IPS-18a (cell line): ENCODE results near the gene CDK7.
"Not testable (repeated sequence)": the region's sequence is repeated elsewhere in the genome, so short reads cannot be mapped to it uniquely, and the experiment has no call there.

ENCODE experiments used
- H3K27ac ChIP-seq: one replicate; pipeline ENCODE4 v1.5.1; 2013; ENCODE audit warnings: low read length
- H3K27me3 ChIP-seq: one replicate; pipeline ENCODE4 v1.6.1; 2013; ENCODE audit warnings: mild to moderate bottlenecking, low read length; ENCODE audit not compliant: control insufficient read depth, insufficient read depth
- H3K36me3 ChIP-seq: one replicate; pipeline ENCODE4 v1.6.1; 2013; ENCODE audit warnings: low read depth, low read length; ENCODE audit not compliant: control insufficient read depth
- H3K4me1 ChIP-seq: one replicate; pipeline ENCODE4 v1.6.1; 2013; ENCODE audit warnings: low read depth, low read length; ENCODE audit not compliant: control insufficient read depth
- H3K4me3 ChIP-seq: one replicate; pipeline ENCODE4 v1.5.1; 2013; ENCODE audit warnings: low read length
- H3K9ac ChIP-seq: one replicate; pipeline ENCODE4 v1.6.1; 2013; ENCODE audit warnings: mild to moderate bottlenecking, low read length, moderate library complexity
- H3K9me3 ChIP-seq: one replicate; pipeline ENCODE4 v1.6.1; 2013; ENCODE audit warnings: low read depth, low read length; ENCODE audit not compliant: control insufficient read depth

CDK7 gene

DNA sequence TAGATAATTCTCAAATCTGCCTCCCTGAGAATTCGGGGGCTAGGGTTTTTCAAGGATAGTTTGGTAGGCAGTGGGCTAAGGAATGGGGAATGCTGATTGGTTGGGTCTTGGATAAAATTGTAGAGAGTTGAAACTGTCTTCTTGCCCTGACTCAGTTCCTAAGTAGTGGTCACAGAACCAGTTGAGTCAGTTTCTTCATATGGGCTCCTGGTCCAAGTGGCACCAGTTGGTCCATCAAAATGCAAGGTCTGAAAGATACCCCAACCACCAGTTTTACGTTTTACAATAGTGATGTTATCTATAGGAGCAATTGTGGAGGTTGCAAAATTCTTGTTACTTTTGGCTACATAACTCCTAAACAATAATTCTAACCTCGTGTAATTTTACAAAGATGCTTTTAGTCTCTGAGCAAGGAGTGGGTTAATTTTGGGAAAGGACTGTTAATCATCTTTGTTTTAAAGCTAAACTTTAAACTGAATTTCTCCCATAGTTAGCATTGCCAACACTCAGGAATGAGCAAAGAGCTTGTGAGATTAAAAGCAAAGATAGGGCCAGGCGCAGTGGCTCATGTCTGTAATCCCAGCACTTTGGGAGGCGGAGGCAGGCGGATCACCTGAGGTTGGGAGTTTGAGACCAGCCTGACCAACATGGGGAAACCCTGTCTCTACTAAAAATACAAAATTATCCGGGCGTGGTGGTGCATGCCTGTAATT, 7.7 kb downstream of the CDK7 start:
- Histone ChIP-seq H3K9me3 (no peaks in the 10 kb centered on the region), H3K27ac (no peak overlapping the region), H3K4me3 (no peak overlapping the region), H3K4me1 (no peaks in the 10 kb centered on the region), H3K27me3 (no peaks in the 10 kb centered on the region), H3K9ac (no peak overlapping the region), H3K36me3 (peaks cover 13% of the 10 kb centered on the region)

DNA sequence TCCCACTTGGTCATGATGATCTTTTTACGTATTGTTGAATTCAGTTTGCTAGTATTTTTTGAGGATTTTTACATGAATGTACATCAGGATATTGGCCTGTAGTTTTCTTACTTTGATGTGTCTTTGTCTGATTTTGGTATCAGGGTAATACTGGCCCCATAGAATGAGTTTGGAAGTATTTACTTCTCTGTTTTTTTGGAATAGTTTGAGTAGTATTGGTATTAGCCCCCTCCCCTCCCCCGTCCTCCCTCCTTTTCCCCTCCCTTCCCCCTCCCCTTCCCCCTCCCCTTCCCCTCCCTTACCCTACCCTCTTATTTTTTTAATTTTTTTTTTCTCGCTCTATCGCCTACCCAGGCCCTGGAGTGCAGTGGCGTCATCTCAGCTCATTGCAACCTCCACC, 10.3 kb downstream of the CDK7 start:
- peaks cover 3% of the 10 kb centered on the region for H3K36me3 ChIP-seq
- H3K4me3 ChIP-seq: no peak overlapping the region
- no peaks in the 10 kb centered on the region for H3K9me3 ChIP-seq

DNA sequence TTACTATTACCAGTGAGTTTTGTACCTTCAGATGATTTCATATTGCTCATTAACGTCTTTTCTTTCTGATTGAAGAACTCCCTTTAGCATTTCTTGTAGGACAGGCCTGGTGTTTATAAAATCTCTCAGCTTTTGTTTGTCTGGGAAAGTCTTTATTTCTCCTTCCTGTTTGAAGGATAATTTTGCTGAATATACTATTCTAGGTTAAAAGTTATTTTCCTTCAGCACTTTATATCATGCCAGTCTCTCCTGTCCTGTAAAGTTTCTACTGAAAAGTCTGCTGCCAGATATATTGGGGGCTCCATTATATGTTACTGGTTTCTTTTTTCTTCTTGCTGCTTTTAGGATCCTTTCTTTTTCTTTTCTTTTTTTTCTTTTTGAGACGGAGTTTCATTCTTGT, 13.3 kb downstream of the CDK7 start:
- no peaks in the 10 kb centered on the region for H3K9me3 ChIP-seq
- H3K27me3 ChIP-seq: no peaks in the 10 kb centered on the region
- no peak overlapping the region for H3K4me3 ChIP-seq
- H3K36me3 ChIP-seq: no peaks in the 10 kb centered on the region
- H3K27ac ChIP-seq: no peak overlapping the region
- no peak overlapping the region for H3K9ac ChIP-seq
- no peaks in the 10 kb centered on the region for H3K4me1 ChIP-seq

More for the DNA sequence above, 10.3 kb downstream of the CDK7 start:
- Histone ChIP-seq H3K27me3 (no peaks in the 10 kb centered on the region), H3K27ac (no peak overlapping the region), H3K9ac (no peak overlapping the region), H3K4me1 (no peaks in the 10 kb centered on the region)

DNA sequence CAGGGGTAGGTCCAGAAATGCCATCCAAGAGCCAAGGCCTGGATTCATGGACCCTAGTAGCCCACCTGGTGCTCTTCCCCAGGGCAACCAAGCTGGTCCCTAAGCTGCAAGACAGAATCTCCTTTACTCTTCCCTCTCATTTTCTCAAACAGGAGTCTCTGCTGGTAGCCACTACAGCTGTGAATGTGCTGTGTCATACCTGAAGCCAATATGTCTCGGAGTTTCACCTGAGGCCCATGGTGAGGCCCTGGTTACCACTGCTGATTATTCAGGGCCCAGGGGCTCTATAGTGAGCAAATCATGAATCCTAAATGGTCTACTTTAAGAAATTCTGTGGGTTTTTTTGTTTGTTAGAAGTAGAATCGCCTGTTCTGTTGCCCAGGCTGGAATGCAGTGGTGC, 15.9 kb downstream of the CDK7 start:
- Histone ChIP-seq H3K36me3 (no peaks in the 10 kb centered on the region), H3K4me3 (no peak overlapping the region), H3K9ac (no peak overlapping the region), H3K27ac (no peak overlapping the region), H3K9me3 (no peaks in the 10 kb centered on the region), H3K4me1 (no peaks in the 10 kb centered on the region), H3K27me3 (no peaks in the 10 kb centered on the region)

DNA sequence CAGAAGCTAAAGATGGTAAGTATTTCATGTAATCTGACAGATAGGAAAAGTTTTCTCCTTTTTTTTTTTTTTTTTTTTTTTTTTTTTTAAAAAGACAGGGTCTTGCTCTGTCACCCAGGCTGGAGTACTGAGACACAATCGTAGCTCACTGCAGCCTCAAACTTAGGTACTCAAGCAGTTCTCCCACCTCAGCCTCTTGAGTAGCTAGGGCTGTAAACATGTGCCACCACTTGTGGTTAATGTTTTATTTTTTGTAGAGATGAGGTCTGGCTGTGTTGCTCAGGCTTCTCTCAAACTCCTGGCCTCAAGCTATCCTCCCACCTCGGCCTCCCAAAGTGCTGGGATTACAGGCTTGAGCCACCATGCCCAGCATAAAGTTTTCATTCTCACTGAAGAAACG, 17.8 kb downstream of the CDK7 start:
- H3K4me3 ChIP-seq: no peak overlapping the region
- no peaks in the 10 kb centered on the region for H3K4me1 ChIP-seq
- no peaks in the 10 kb centered on the region for H3K27me3 ChIP-seq
- H3K9ac ChIP-seq: no peak overlapping the region
- H3K27ac ChIP-seq: no peak overlapping the region
- H3K36me3 ChIP-seq: peaks cover 7% of the 10 kb centered on the region
- H3K9me3 ChIP-seq: no peaks in the 10 kb centered on the region

DNA sequence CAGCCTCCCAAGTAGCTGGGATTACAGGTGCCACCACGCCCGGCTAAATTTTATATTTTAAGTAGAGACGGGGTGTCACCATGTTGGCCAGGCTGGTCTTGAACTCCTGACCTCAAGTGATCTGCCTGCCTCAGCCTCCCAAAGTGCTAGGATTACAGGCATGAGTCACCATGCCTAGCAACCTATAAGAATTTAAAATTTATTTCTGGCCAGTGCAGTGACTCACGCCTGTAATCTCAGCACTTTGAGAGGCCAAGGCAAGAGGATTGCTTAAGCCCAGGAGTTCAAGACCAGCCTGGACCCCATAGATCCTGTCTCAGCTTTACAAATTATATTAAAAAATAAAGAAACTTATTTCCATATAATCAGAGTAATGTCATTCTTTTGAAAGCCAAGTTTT, 21.3 kb downstream of the CDK7 start:
- H3K4me1 ChIP-seq, H3K9me3 ChIP-seq, H3K4me3 ChIP-seq, H3K27me3 ChIP-seq, H3K9ac ChIP-seq, H3K27ac ChIP-seq: not testable (repeated sequence)
- H3K36me3 ChIP-seq: peaks cover 35% of the 10 kb centered on the region

DNA sequence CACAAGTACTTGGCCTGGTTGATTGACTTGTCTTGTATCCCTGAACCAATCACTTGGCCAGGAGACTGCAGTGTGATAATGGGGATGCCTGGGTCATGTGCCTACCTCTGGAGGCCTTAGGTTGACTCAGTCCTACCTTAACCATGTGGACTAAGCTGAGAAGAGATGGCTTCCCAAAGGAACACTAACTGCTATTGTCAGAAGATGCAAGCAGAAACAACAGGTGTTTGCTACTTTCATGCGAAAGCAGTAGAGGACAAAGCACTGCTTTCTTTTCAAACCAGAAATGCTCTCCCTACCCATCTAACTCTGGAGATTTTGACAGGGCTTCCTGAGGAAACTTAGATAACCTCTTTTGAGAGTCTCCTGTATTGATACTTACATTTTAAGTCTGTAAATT, 22.9 kb downstream of the CDK7 start:
- Histone ChIP-seq H3K36me3 (peaks cover 41% of the 10 kb centered on the region), H3K4me1 (no peaks in the 10 kb centered on the region)

DNA sequence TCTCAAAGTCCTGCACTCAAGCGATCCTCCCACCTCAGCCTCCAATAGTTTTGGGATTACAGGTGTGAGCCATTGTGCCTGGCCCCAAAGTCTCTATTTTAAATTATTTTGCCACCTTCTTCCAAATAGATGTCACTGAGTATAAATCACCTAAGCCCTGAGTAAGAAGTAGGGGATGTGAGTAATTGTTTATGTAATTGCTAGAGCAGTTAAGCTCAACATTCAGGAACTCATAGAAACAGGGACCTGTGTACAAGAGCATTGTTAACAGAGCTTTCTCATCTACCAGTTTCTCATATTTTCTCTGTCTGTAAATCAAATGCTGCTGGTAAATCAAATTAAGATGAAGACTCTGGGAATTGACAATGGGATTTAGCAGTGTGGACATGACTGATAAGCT, 26.3 kb downstream of the CDK7 start:
- no peaks in the 10 kb centered on the region for H3K27me3 ChIP-seq
- H3K4me3 ChIP-seq: no peak overlapping the region
- H3K27ac ChIP-seq: no peak overlapping the region
- peaks cover 60% of the 10 kb centered on the region for H3K36me3 ChIP-seq
- no peak overlapping the region for H3K9ac ChIP-seq
- H3K4me1 ChIP-seq: no peaks in the 10 kb centered on the region
- no peaks in the 10 kb centered on the region for H3K9me3 ChIP-seq

More for the DNA sequence above, 22.9 kb downstream of the CDK7 start:
- Histone ChIP-seq H3K27me3 (no peaks in the 10 kb centered on the region), H3K9me3 (no peaks in the 10 kb centered on the region), H3K9ac (no peak overlapping the region), H3K27ac (no peak overlapping the region), H3K4me3 (no peak overlapping the region)

DNA sequence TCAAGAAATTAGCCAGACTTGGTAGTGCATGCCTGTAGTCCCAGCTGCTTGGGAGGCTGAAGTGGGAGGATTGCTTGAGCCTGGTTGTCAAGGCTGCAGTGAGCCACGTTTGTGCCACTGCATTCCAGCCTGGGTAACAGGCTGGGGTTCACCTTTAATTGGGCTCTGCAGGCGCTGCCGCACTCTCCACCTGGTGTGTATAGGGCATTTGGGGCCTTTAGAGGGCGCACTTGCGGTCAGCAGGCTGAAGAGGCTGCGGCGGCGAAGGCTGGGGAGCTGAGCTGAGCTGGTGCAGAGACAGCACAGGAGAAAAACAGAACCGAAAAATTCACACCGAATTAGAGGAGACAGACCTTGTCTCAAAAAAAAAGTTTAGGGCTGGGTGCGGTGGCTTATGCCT, 31.2 kb downstream of the CDK7 start:
- Histone ChIP-seq H3K36me3 (peaks cover 48% of the 10 kb centered on the region), H3K4me1 (no peaks in the 10 kb centered on the region)

DNA sequence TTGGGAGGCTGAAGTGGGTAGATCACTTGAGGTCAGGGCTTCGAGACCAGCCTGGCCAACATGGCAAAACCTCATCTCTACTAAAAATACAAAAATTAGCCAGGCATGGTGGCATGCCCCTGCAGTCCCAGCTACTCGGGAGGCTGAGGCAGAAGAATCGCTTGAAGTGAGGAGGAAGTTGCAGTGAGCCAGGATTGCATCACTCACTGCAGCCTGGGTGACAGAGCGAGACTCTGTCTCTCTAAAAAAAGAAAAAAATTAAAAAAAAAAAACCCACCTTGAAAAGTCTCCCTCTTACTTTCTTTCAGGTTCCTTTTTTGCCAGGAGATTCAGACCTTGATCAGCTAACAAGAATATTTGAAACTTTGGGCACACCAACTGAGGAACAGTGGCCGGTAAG, 34.2 kb downstream of the CDK7 start:
- Histone ChIP-seq H3K27ac (no peak overlapping the region), H3K9me3 (no peaks in the 10 kb centered on the region), H3K4me1 (no peaks in the 10 kb centered on the region), H3K36me3 (peaks cover 43% of the 10 kb centered on the region), H3K9ac (no peak overlapping the region), H3K27me3 (no peaks in the 10 kb centered on the region), H3K4me3 (no peak overlapping the region)

More for the DNA sequence above, 31.2 kb downstream of the CDK7 start:
- Histone ChIP-seq H3K9ac (no peak overlapping the region), H3K27me3 (no peaks in the 10 kb centered on the region), H3K9me3 (no peaks in the 10 kb centered on the region), H3K4me3 (no peak overlapping the region), H3K27ac (no peak overlapping the region)

DNA sequence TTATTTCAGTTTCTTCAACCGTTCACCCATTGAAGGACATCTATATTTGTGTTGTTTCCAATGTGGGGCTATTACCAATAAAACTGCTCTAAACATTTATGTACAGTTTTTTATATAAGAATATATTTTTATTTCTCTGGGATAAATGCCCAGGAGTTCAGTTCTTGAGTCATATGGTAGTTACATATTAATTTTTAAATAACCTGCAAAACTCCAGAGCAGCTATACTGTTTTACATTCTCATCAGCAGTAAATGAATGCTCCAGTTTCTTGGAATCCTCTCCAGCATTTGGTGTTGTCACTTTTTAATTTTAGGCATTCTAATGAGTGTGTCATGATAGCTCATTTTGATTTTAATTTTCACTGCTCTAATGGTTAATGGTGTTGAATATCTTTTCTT, 36.2 kb downstream of the CDK7 start:
- no peaks in the 10 kb centered on the region for H3K9me3 ChIP-seq
- H3K27ac ChIP-seq: no peak overlapping the region
- H3K9ac ChIP-seq: no peak overlapping the region
- H3K4me3 ChIP-seq: no peak overlapping the region
- peaks cover 41% of the 10 kb centered on the region for H3K36me3 ChIP-seq
- H3K4me1 ChIP-seq: no peaks in the 10 kb centered on the region
- H3K27me3 ChIP-seq: no peaks in the 10 kb centered on the region

DNA sequence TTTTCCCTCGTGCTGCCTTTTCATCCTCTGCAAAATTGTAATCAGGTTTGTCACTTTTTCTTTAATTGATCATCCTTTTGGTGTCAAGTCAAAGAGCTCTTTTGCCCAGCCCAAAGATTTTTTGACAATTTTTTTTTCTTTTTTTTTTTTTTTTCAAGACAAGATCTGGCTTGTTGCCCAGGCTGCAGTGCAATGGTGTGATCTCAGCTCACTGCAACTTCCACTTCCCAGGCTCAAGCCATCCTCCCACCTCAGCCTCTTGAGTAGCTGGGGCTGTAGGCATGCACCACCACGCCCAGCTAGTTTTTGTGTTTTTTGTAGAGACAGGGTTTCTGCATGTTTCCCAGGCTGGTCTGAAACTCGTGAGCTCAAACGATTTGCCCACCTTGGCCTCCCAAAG, 36.7 kb downstream of the CDK7 start:
- no peaks in the 10 kb centered on the region for H3K4me1 ChIP-seq
- H3K9me3 ChIP-seq: no peaks in the 10 kb centered on the region
- peaks cover 44% of the 10 kb centered on the region for H3K36me3 ChIP-seq
- H3K27me3 ChIP-seq: no peaks in the 10 kb centered on the region
- H3K4me3 ChIP-seq: no peak overlapping the region
- no peak overlapping the region for H3K9ac ChIP-seq
- no peak overlapping the region for H3K27ac ChIP-seq
